ENCODE data around the gene DRG1. TPM values are rescaled to one million over a fixed set of nuclear protein-coding genes. Genes with fewer than 3 reads are reported as not detected.
"Not testable (repeated sequence)": the region's sequence is repeated elsewhere in the genome, so short reads cannot be mapped to it uniquely, and the experiment has no call there.

Gene DRG1
- total RNA-seq, 1 experiment from 2014 or later: 116 TPM

- no TSS peak for BruUV-seq (replicated peaks)
- POLR2A ChIA-PET (ENCODE audit: low non-redundant PET): interaction anchor here (0.7 kb wide), 1 partner anchor 8 kb away, joined by 5 read pairs; no protein-coding TSS in a partner anchor
- Histone ChIP-seq H3K4me1 (ENCODE audit: insufficient read depth, low read length, poor library complexity, severe bottlenecking) (no peaks in the 10 kb centered on the region), H3K27ac (ENCODE audit: low read depth, low read length, poor library complexity, severe bottlenecking) (no peak overlapping the region), H3K9me3 (ENCODE audit: low read depth, low read length, poor library complexity, severe bottlenecking) (no peaks in the 10 kb centered on the region), H3K27me3 (replicated peaks; ENCODE audit: insufficient read depth, low read depth, low read length, poor library complexity) (no peaks in the 10 kb centered on the region), H3K4me3 (ENCODE audit: low read depth, low read length, poor library complexity, severe bottlenecking) (no peak overlapping the region), H3K36me3 (ENCODE audit: insufficient read depth, low read length, poor library complexity, severe bottlenecking) (no peaks in the 10 kb centered on the region)
- intact Hi-C loops (cut with micrococcal nuclease; ENCODE audit: unreplicated experiment): no loop called here
- CTCF ChIA-PET: no interaction called here
- DNase-seq (ENCODE audit: low spot score): no peak
- TF ChIP-seq, protein P1, sequence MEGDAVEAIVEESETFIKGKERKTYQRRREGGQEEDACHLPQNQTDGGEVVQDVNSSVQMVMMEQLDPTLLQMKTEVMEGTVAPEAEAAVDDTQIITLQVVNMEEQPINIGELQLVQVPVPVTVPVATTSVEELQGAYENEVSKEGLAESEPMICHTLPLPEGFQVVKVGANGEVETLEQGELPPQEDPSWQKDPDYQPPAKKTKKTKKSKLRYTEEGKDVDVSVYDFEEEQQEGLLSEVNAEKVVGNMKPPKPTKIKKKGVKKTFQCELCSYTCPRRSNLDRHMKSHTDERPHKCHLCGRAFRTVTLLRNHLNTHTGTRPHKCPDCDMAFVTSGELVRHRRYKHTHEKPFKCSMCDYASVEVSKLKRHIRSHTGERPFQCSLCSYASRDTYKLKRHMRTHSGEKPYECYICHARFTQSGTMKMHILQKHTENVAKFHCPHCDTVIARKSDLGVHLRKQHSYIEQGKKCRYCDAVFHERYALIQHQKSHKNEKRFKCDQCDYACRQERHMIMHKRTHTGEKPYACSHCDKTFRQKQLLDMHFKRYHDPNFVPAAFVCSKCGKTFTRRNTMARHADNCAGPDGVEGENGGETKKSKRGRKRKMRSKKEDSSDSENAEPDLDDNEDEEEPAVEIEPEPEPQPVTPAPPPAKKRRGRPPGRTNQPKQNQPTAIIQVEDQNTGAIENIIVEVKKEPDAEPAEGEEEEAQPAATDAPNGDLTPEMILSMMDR (conservative IDR thresholded peaks at IDR 0.05; ENCODE audit: low read depth, low read length): no peak
- TF ChIP-seq EZH2 (IDR thresholded peaks at IDR 0.05; ENCODE audit: borderline replicate concordance, low read depth, low read length, poor library complexity, severe bottlenecking): no peak
Observed at GRCh38 chr22:31378123-31378522, 21.3 kb upstream of the DRG1 start.

DNA sequence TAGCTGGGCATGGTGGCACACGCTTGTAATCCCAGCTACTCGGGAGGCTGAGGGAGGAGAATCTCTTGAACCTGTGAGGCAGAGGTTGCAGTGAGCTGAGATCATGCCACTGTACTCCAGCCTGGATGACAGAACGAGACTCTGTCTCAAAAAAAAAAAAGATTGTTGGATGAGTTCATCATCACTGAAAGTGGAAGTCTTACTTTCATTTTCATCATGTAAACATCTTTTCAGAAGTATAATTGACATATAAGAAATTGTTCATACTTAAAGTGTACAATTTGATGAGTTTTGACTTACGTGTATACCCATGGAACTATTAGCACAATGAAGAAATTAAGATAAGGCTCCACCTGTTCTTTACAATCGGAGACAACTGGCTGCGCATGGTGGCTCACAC, 20.8 kb upstream of the DRG1 start:
- intact Hi-C loops (cut with micrococcal nuclease; ENCODE audit: unreplicated experiment): not testable (repeated sequence)
- POLR2A ChIA-PET (ENCODE audit: low non-redundant PET): interaction anchor here (0.7 kb wide), 1 partner anchor 9 kb away, joined by 5 read pairs; no protein-coding TSS in a partner anchor
- CTCF ChIA-PET: interaction anchor here (0.6 kb wide), 1 partner anchor 11 kb away, joined by 4 read pairs; no protein-coding TSS in a partner anchor

GRCh38 chr22:31393893-31394292, 5.5 kb upstream of the DRG1 start:
- DNase-seq (ENCODE audit: low spot score): no peak
- no peaks in the 10 kb centered on the region for H3K36me3 ChIP-seq (ENCODE audit: insufficient read depth, low read length, poor library complexity, severe bottlenecking)
- no peak overlapping the region for H3K4me3 ChIP-seq (ENCODE audit: low read depth, low read length, poor library complexity, severe bottlenecking)
- H3K9me3 ChIP-seq (ENCODE audit: low read depth, low read length, poor library complexity, severe bottlenecking): no peaks in the 10 kb centered on the region
- H3K27ac ChIP-seq (ENCODE audit: low read depth, low read length, poor library complexity, severe bottlenecking): no peak overlapping the region
- POLR2A ChIA-PET (ENCODE audit: low non-redundant PET): no interaction called here
- CTCF ChIA-PET: no interaction called here
- no peaks in the 10 kb centered on the region for H3K27me3 ChIP-seq (replicated peaks; ENCODE audit: insufficient read depth, low read depth, low read length, poor library complexity)
- no peaks in the 10 kb centered on the region for H3K4me1 ChIP-seq (ENCODE audit: insufficient read depth, low read length, poor library complexity, severe bottlenecking)
- intact Hi-C loops (cut with micrococcal nuclease; ENCODE audit: unreplicated experiment): no loop called here
- BruUV-seq (replicated peaks): no TSS peak
- TF ChIP-seq, protein P1 (conservative IDR thresholded peaks at IDR 0.05; ENCODE audit: low read depth, low read length): no peak
- no peak for TF ChIP-seq EZH2 (IDR thresholded peaks at IDR 0.05; ENCODE audit: borderline replicate concordance, low read depth, low read length, poor library complexity, severe bottlenecking)

More for the DNA sequence above, 20.8 kb upstream of the DRG1 start:
- not testable (repeated sequence) for H3K27me3 ChIP-seq (replicated peaks; ENCODE audit: insufficient read depth, low read depth, low read length, poor library complexity); H3K4me3 ChIP-seq (ENCODE audit: low read depth, low read length, poor library complexity, severe bottlenecking); H3K4me1 ChIP-seq (ENCODE audit: insufficient read depth, low read length, poor library complexity, severe bottlenecking); DNase-seq (ENCODE audit: low spot score); BruUV-seq (replicated peaks); H3K36me3 ChIP-seq (ENCODE audit: insufficient read depth, low read length, poor library complexity, severe bottlenecking); H3K9me3 ChIP-seq (ENCODE audit: low read depth, low read length, poor library complexity, severe bottlenecking); H3K27ac ChIP-seq (ENCODE audit: low read depth, low read length, poor library complexity, severe bottlenecking)

- H3K9me3 ChIP-seq (ENCODE audit: low read depth, low read length, poor library complexity, severe bottlenecking): no peaks in the 10 kb centered on the region
- intact Hi-C loops (cut with micrococcal nuclease; ENCODE audit: unreplicated experiment): no loop called here
- H3K27ac ChIP-seq (ENCODE audit: low read depth, low read length, poor library complexity, severe bottlenecking): no peak overlapping the region
- no TSS peak for BruUV-seq (replicated peaks)
- DNase-seq (ENCODE audit: low spot score): no peak
- ChIA-PET CTCF (no interaction called here), POLR2A (ENCODE audit: low non-redundant PET) (no interaction called here)
- no peaks in the 10 kb centered on the region for H3K36me3 ChIP-seq (ENCODE audit: insufficient read depth, low read length, poor library complexity, severe bottlenecking)
- no peak overlapping the region for H3K4me3 ChIP-seq (ENCODE audit: low read depth, low read length, poor library complexity, severe bottlenecking)
- no peaks in the 10 kb centered on the region for H3K27me3 ChIP-seq (replicated peaks; ENCODE audit: insufficient read depth, low read depth, low read length, poor library complexity)
- H3K4me1 ChIP-seq (ENCODE audit: insufficient read depth, low read length, poor library complexity, severe bottlenecking): no peaks in the 10 kb centered on the region
- no peak for TF ChIP-seq EZH2 (IDR thresholded peaks at IDR 0.05; ENCODE audit: borderline replicate concordance, low read depth, low read length, poor library complexity, severe bottlenecking)
- TF ChIP-seq, protein P1 (conservative IDR thresholded peaks at IDR 0.05; ENCODE audit: low read depth, low read length): no peak
Observed at GRCh38 chr22:31394326-31394725, 5.1 kb upstream of the DRG1 start.

All from A673 (cell line).